GM20431 (cell line): ENCODE measurements around the gene ATP2B2.

Source experiments
- in situ Hi-C: fragments of 300-500 bp; cut with MseI, MboI; formaldehyde crosslinking; loops from one replicate; pipeline ENCODE4 v1.15.0; 2020; ENCODE audit warnings: low sequenced_read_pairs; ENCODE audit not compliant: unreplicated experiment

ATP2B2 gene

DNA sequence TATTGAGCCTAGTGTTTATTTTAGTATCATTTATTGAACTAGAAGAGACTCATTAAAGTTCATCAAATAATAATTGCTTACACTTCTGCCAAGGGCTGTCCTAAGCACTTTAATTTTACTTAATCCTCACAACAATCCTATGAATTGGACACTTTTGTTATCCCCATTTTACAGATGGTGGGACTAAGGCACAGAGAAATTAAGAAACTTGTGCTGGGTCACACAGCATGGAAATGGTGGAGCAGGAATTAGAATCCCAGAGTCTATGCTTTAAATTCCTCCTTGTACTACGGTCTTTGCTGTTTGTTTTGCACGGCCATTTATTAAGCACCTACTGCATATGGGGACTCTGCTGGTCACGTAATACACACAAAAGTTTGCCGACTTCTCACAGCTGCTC lies 7.9 kb downstream of the ATP2B2 start:
- in situ Hi-C loops = no loop called here

DNA sequence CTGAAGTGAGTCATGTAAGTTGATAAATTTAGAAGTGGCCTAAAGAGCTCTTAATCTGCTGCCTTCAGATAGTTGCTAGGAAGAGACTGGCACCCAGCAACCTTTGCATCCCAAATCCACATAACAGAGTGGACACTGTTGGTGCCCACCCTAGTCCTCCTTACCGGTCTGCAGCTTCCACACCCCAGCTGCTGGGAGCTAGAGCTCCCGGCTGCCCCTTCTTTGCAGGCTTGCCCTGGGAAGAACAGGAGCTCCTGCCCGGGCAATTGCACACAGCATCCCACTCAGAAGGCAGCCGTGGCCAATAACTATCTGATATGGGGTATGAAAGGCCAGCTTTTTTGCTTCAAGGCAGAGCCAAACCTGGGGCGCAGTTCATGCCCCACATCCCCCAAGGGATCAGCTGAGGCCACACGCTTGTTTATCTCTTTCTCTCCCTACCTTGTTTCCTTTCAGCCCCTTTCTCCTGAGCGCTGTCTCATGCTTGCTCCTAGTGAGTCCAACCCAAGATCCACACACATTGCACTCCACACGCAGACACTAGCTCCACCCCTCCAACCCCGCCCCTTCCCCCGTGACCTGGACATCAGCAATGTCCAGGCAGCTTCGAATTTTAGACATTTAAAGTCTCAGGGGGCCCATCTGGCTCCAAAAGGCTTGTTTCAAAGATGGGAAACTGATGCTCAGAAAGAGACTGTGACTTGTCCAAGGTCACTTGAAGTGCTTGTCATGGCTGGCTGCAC lies 9.1 kb downstream of the ATP2B2 start:
- in situ Hi-C loops = no loop called here

DNA sequence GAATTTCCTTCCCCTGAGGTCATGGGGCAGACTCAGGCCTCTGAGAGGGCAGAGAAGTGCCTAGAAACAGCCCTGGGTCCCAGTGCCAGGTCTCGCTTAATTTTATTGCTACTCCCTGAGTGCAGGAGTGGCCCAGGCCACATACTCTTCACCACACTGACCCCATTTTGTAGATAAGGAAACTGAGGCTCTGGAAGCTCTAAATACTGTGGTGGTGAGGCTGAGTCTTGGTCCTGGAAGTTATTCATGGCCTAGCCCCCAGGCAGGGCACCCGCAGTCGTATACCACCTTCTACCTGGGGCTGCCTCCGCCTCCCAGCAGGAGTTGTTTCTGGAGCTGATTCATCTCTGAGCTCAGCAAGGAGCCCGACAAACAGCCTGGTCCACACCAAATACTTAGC lies 9.8 kb downstream of the ATP2B2 start:
- in situ Hi-C loops = no loop called here

DNA sequence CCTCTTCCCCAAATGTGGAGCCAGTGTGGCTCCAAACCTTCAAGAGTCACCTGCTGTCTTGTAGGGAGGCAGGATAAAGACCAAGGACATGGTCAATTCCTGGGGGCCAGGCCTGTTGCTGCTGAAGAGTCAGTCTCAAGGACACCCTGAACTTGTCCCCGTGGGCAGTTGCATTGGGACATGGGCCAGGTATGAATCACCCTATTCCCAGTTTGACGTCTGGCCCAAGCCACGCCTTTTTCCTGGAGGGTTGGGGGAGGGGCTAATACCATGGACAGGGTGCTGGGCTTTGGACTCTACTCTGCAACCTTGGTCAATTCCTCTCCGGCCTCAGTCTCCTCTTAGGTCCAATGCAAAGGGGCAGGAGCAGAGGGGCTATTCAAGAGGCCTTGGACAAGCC lies 10.4 kb downstream of the ATP2B2 start:
- in situ Hi-C loops = no loop called here

DNA sequence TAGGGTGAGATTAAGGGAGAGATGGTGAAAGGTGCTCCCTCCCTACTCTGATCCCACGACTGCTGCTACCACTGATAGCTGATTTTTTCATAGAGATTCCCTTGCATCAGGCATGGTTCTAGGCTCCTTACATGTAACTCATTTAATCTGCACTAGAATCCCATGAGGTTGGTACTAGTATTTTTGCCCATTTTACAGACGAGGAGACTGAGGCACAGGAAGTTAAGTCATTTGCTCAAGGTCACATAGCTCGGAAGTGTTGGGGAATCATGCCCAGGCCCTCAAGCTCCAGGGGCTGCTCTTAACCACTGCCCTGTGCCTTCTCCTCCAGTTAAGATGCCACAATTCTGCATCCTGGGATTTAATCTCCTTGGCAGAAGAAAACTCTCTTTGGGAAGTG lies 11.2 kb downstream of the ATP2B2 start:
- in situ Hi-C loops = no loop called here

DNA sequence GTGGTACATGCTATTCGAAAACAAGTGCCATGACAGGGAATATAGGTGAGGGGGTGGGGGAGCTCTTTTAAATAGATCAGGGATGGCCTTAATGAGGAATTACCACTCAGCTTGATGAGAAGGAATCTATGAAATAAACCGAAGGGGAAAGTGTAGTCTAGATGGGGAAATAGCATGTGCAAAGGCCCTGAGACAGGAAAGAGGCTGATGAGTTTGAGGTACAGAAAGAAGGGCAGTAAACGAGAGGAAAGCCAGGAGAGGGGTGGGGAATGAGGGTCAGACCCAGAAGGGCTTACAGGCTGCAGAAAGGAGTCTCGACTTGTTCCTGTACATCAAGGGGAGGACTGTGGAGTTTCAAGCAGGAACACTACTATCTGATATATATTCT lies 12.2 kb downstream of the ATP2B2 start:
- in situ Hi-C loops = no loop called here

DNA sequence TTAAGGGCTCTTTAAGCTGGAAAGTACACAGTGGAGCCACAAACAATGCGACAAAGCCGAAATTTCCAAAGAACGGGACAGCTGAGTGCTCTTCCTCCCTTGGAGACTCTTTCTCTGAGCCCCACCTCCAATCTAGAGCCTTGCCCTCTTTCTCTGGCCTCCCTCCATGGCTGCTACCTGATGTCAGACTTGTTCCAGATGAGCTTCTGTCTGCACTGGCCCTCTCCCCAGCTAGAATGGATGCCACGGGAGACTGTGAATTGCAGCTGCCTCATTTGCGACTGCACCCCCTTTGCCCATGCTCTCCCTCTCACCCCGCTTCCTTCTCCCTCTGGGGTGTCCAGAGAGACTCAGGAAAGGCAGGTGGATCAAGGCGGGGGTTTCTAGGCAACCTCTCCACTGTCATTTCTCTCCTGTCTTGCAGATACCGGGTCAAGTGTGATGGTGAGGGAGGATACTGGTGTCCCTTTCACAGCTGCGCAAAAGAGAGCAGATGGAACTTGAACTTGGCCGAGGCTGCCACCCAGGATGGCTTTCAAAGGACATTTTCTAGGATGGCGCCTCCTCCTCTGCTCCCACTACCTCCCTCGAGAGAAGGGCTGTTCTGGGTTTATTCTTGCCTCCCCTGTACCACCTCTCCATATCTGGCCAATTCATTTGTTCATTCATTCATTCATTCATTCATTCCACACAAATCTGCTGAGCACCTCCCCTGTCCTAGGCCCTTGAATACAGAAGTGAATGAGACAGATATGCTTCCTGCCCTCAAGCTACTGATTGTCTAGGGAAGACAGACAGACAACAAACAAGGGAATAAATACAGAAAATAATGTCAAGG lies 12.8 kb downstream of the ATP2B2 start:
- in situ Hi-C loops = no loop called here

DNA sequence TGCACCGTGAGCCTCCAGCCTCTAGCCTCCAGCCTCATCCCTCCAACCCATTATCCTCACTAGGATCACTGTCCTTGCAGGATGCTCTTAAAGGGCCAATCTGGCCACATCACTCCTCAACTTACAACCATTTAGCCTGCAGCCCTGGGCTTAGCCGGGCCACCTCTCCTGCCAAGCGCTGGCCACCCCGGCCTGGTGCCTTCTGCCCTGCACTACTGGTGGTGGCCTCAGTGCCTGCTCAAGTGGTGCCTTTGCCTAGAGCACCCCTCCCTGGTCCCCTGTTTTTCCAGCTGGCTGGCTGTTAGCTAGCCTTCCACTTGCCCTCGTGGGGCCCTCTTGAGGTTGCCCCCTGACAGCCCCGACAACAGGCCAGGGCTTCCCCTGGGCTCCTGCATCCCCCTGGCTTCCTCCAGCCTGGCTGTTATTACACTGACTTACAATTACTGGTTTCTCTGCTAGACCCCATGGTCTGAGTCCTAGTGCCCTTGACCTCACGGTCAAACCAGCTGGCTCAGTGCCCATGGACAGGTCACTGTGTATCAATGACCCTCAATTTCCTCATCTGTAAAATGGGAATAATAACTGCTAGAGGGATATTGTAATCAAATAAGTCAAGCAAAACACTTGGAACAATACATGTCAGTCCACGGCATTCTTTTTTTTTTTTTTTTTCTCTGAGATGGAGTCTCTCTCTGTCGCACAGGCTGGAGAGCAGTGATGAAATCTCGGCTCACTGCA lies 15.5 kb downstream of the ATP2B2 start:
- in situ Hi-C loops = no loop called here

DNA sequence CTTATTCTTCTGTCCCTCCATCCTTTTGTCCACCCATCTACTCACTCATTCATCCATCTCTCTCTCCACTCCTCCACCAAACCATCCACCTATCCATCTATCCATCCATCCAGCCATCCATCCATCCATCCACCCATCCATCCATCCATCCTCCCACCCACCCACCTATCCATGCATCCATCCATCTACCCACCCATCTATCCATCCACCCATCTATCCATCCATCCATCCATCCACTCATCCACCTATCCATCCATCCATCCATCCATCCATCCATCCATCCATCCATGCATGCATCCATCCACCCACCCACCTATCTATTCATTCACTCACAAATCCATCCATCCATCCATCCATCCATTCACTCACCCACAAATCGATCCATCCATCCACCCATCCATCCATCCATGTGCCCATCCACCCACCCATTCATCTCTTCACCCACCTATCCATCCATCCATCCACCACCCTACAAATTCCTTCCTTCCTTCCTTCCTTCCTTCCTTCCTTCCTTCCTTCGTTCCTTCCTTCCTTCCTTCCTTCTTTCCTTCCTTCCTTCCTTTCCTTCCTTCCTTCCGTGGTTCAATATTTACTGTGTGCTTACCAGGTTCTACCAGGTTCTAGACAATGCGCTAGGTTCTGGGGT lies 17.3 kb downstream of the ATP2B2 start:
- in situ Hi-C loops = no loop called here

DNA sequence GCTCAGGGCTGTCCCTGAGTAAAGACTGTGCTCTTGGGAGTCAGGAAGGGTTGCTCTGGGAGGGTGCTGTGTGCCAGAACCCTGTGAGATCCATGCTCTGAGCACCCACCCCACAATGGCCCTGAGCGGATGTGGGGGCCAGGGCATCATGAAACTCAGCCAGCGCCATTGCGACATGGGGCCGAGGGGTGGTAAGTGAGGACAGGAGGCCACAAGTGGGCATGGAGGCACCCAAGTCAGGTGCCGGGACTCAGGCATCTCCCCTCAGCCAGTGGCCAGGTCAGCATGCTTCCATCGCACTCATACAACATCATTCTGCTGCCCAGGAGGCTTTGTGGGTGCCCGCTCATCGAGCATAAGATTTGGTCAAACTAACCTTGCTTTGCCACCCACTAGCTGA lies 19.6 kb downstream of the ATP2B2 start:
- in situ Hi-C loops = no loop called here

DNA sequence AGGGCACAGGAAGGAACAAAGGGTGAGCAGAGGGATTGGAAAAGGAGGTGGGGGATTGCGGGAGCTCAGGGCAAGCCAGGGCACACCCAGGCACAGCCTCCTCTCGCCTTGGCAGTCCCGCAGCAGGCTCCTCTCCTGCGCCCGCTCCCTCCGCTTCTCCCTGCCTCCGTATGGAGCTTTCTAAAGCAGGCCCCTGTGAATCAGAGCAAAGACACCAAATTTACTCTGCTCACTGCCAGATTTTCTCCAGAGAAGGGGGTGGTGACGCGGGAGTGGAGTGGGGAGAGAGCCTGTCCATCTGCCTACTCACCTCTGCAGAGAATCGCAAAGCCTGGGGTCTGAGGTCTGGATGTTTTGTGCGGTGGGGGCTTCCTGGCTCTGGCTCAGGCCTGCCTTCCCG lies 20.0 kb downstream of the ATP2B2 start:
- in situ Hi-C loops = no loop called here

DNA sequence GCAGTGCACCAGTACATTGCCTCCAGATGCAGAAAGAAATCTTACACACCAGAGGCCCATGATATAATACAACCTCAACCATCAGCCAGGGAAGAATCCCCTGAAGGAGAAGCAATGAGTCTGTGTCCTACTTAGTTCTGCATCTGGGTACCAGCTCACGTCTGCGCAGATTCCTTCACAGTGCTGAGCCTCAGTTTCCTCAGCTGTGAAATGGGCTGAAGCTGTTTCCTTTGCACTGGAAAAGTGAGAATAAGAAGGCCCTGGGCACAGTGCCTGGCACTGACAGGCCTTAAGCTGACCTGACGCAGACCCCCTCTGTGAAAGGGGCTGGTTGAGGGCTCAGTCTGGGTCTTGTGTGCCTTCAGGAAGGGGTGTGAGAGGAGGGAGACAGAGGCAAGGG lies 20.7 kb downstream of the ATP2B2 start:
- in situ Hi-C loops = no loop called here

DNA sequence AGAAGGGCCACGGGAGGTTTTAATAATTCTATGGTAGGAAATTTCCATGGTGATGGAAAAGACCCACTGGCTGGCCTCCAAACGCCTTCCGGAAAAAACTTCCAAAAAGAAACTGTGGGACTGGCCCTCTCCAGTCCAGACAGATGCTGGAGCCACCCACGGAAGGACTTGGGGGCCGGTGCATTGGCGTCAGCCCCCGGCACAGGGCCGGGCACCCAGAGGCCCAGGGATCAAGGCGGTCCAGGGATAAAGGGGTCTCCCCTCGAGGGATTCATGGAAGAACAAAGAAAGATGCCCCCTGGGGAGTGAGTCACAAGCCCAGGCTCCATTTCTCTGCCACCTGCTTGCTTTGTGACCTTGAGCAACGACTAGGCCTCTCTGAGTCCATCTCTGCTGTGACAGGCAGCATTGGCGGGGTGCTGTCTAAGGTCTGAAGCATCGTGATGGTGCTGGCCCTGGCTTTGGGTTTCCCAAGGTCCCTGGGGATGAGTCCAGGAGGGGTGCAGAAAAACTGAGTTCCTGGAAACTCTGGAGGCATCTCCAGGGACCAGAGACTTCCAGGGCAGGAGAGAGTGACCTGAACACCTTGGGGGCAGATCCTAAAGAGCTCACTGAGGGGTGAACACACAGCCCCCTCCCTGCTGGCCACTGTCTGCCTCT lies 21.6 kb downstream of the ATP2B2 start:
- in situ Hi-C loops = no loop called here

DNA sequence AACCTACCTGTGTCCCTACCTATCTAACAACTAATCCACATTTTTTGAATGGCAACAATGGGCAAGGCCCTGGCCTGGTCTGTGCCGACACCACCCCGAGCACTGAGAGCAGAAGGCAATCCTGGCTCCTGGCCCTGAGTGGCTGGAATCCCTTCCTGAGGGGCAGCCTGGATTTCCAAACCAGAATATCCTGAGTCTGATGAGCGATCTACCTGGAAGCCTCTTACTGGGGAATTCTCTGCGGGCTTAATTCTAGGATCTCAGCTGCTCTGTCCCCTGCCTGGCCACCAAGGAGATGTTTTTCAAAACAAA lies 22.1 kb downstream of the ATP2B2 start:
- in situ Hi-C loops = no loop called here

DNA sequence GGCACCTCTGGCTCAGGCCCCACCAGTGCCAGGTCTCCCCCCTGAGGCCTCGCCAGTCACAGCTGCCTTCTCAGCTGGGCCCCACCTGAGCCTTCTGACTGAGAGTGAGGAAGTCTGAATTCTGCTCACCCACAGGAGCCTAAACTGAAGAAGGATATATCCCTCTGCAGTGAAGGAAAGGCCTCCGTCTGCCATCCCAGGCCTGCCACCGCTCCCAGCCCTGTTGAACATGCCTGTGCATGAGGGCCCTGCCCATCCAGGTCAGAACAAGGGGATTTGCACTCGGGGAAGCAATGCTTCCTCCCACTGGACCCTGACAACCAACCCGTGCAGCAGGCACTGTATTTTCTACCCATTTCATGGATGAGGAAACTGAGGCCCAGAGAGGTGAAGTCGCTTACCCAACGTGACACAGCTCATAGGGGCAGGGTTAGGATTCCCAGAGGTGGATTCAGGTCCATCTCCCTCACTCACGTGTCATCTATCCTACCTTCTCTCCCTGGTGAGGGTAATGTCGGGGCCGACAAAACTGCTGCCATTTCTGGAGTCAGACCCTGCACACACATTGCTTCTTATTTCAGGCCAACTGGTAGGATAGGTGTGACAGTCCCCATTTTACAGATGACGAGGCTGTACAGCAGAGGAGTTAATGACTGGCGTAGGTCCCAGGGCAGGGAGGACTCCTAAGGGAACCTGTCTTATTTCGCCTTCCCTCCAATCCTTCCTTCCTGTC lies 22.6 kb downstream of the ATP2B2 start:
- in situ Hi-C loops = no loop called here

DNA sequence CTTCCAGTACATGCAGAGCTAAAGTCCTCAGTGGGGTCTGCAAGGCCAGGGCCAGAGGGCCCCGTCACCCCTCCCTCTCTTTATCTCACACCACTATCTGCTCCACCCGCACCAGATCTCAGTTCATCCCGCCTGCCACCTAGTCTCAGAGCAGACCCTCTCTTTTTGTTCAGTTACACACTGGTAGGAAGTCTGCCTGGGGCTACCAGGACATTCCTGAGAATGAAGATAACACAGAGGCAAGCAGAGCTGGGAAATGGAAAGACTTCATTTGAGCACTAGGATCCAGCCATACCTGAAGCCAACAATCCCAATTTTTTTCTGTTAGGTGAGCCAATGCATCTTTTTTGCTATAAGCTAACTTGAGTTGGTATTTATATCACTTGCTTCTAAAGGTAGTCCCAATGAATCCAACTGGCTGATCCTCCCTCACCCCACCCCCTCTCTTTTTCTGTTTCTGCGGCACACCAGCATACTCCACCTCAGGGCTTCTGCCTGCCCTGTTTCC lies 24.5 kb downstream of the ATP2B2 start:
- in situ Hi-C loops = no loop called here

DNA sequence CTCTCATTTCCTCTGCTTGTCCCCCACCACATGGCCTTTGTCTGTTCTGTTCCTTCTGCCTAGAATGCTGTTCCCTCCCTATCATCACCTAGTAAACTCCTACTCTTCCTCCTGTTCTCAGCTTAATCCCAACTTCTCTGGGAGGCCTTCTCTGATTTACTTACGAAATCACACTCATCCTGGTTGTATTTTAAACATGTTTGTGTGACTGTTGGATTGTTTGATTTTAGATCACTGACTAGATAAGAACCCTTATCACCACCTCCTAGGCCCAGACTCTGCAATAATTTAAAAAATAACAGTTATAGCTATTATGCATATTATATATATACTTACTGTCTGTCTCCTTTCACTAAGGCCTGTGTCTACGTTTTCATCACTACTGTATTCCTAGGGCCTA lies 26.1 kb downstream of the ATP2B2 start:
- in situ Hi-C loops = no loop called here

DNA sequence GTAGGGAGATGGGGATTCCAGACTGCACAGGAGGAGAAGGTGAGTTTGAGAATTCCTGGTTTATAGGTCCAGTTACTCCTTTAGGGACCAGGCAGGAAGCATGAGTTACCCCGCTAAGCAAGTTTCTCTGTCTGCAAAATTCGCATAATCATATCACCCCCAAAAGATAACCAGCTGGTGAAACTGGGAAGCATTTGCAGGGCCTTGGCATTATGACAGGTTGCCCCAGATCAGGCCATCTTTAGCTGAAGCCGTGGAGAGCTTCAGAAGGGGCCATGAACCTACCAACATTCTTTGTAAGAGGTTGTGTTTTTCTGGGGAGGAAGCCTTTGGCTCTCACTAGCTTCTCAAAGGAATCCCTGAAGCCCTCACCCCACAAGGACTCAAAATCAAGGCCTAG lies 29.4 kb downstream of the ATP2B2 start:
- in situ Hi-C loops = no loop called here

DNA sequence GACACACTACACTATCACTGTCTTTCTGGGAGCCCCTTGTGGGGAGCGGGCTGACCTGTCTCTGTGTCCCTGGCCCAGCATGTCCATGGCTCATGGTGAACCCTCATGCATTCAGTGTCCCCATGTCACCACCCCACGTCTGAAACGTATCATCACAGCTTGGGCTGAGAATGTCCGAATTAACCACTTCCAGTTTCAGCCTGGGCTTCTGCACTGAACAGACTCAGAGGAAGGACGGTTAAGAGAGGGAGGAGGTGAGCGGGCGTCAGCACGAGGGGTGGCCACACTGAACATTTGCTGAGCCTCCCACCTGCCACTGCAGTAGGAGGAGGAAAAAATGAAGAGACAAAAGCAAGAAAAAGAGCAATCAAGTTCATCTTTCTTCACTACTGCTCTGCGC lies 30.5 kb downstream of the ATP2B2 start:
- in situ Hi-C loops = no loop called here
